Kidney (tissue), 14 donors: ENCODE data around the gene ZNF668. TPM values are rescaled to one million over a fixed set of nuclear protein-coding genes. Genes with fewer than 3 reads are reported as not detected.
"Not testable (repeated sequence)": the region's sequence is repeated elsewhere in the genome, so short reads cannot be mapped to it uniquely, and the experiment has no call there.

Source experiments
- DNase-seq, 5 donors: peaks; one replicate each; pipeline ENCODE4 v3.0.0-alpha.2; 2013 to 2020
- FAIRE-seq: peaks from 2 replicates; lab custom pipeline; 2012; peaks lifted over from hg19 to GRCh38; lab: Jason Lieb, UNC
- H3K27ac ChIP-seq, 2 donors: one replicate each; pipeline ENCODE4 v1.7.0; 2013; ENCODE audit warnings: low read depth in 2 of 2, low read length in 2 of 2, inconsistent platforms in 1 of 2
- H3K27me3 ChIP-seq: one replicate; pipeline ENCODE4 v1.7.1; 2013; ENCODE audit warnings: low read length, inconsistent platforms; ENCODE audit not compliant: control insufficient read depth, insufficient read depth
- H3K36me3 ChIP-seq, 3 donors: one replicate each; pipeline versions ENCODE4 v1.7.0 to v1.7.1; 2013; ENCODE audit warnings: low read length in 3 of 3, control low read depth in 1 of 3, inconsistent platforms in 1 of 3; ENCODE audit not compliant: insufficient read depth in 3 of 3, control insufficient read depth in 2 of 3
- H3K4me1 ChIP-seq, 3 donors: one replicate each; pipeline versions ENCODE4 v1.7.0 to v1.7.1; 2013; ENCODE audit warnings: low read length in 3 of 3, inconsistent platforms in 1 of 3, low read depth in 1 of 3; ENCODE audit not compliant: control insufficient read depth in 2 of 3, insufficient read depth in 2 of 3
- H3K4me3 ChIP-seq, 3 donors: one replicate each; pipeline versions ENCODE4 v1.7.0 to v1.8.1; 2013; ENCODE audit warnings: low read length in 3 of 3, control low read depth in 1 of 3, inconsistent platforms in 1 of 3
- H3K9ac ChIP-seq, 3 donors: one replicate each; pipeline versions ENCODE4 v1.7.0 to v1.7.1; 2013; ENCODE audit warnings: low read length in 3 of 3, control low read depth in 1 of 3, inconsistent platforms in 1 of 3
- H3K9me3 ChIP-seq, 3 donors: one replicate each; pipeline versions ENCODE4 v1.7.0 to v1.7.1; 2013; ENCODE audit warnings: low read length in 3 of 3, control low read depth in 1 of 3, inconsistent platforms in 1 of 3; ENCODE audit not compliant: control insufficient read depth in 2 of 3, insufficient read depth in 1 of 3
- CTCF ChIP-seq: IDR thresholded peaks from 3 replicates; pipeline ENCODE4 v1.5.1; 2012; ENCODE audit warnings: mild to moderate bottlenecking, moderate library complexity, borderline replicate concordance; ENCODE audit not compliant: insufficient read depth; ENCODE audit errors: extremely low read depth
- intact Hi-C: fragments of 100-400 bp; cut with DNase I; formaldehyde crosslinking; loops from one replicate; pipeline ENCODE4 v1.11.1; 2022
- polyA plus RNA-seq: library from polyadenylated mRNA; stranded (reverse); fragments of 350-450 nt; fragmentation: Illumina TruSeq; extraction: RNeasy Lipid Tissue Mini Kit (QIAGEN cat#74804); gene quantifications from one replicate; pipeline ENCODE4 v1.2.3, GENCODE V29; 2014; ENCODE audit warnings: low read depth, low replicate concordance; ENCODE audit not compliant: insufficient read depth
- total RNA-seq: library from RNA; stranded (reverse); fragmentation: NEBNext Ultra II Directional; extraction: Animal tissue kit (Norgen Biotek cat#: 25700); gene quantifications from one replicate; pipeline ENCODE4 v1.2.1, GENCODE V29; 2021
- donor health status: control.
- donor health status: control.
- donor health status: control.
- donor health status: control.
- donor health status: control.
- donor health status: DM: yes; HTN: yes; CAD: no.
- donor health status: Normal renal cell carcinoma (clear cell type).

Gene ZNF668
- total and polyA plus RNA-seq, 2 donors from 2014 or later, result 5.4 to 6.4 TPM

- DNase-seq (peak; percentile 56 to 93 (median 82)), FAIRE-seq (no peak)
- intact Hi-C loops, result no loop called here
- H3K27ac ChIP-seq, result peak overlapping the region; percentile 28 to 57
- no peak overlapping the region for H3K9ac ChIP-seq
- H3K27me3 ChIP-seq, result no peaks in the 10 kb centered on the region
- H3K4me3 ChIP-seq, result peak overlapping the region in 1 of 3 donors; percentile 32
- H3K4me1 ChIP-seq, result peaks cover 0 to 15% (median 0%) of the 10 kb centered on the region in 3 donors
- no peaks in the 10 kb centered on the region for H3K9me3 ChIP-seq
- TF ChIP-seq CTCF, result peak; percentile 77
- peaks cover 0 to 9% (median 0%) of the 10 kb centered on the region in 3 donors for H3K36me3 ChIP-seq
Measured at GRCh38 chr16:31105677-31106213, 31.7 kb upstream of the ZNF668 start.

GRCh38 chr16:31100876-31101641, 27.0 kb upstream of the ZNF668 start:
- H3K9ac ChIP-seq, H3K4me3 ChIP-seq, H3K27me3 ChIP-seq, FAIRE-seq, H3K4me1 ChIP-seq, intact Hi-C loops, H3K36me3 ChIP-seq, H3K9me3 ChIP-seq, H3K27ac ChIP-seq: not testable (repeated sequence)
- peak in 2 of 5 donors; percentile 32 to 54 for DNase-seq

DNA sequence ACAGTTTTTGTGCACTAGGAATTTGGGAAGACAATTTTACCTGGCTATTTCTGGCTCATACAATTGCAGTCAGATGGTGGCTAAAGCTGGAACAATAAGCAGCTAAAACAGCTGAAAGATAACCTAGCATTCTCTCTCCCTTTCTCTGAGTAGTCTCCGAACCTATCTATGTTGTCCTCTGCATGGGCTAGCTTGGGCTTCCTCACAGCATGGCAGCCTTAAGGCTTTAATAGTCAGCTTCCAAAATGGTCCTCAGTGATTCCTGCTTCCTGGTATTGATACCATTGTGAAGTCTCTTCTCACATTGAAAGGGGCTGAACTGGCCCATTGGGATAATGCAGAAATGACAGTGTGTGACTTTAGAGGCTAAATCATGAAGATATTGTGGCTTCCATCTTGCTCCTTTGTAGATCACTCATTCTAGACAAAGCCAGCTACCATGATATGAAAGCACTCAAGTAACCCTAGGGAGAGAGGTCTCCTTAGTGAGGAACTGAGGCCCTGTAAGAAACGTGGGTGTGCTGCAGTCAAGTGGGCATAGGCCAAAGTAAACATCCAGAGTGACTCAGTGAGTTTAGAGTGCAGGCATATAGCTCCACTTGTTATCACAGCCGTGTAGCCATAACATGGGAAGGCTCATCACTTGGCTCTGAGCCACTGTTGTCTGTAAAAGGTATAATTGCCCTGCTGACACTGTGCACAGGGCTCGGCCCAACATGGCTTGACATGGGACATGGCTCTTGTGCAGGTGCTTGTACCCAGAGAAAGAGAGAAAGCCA, 26.0 kb upstream of the ZNF668 start:
- Histone ChIP-seq H3K4me3 (no peak overlapping the region), H3K36me3 (no peaks in the 10 kb centered on the region), H3K9ac (no peak overlapping the region), H3K27me3 (no peaks in the 10 kb centered on the region), H3K27ac (no peak overlapping the region), H3K9me3 (no peaks in the 10 kb centered on the region), H3K4me1 (peaks cover 0 to 4% (median 0%) of the 10 kb centered on the region in 3 donors)
- no peak for FAIRE-seq
- intact Hi-C loops, result no loop called here
- no peak for DNase-seq
- no peak for TF ChIP-seq CTCF
